Ectodermal cell (in vitro differentiated cells): Measurements from ENCODE around the gene RBM33.

Experiments used
- H3K27ac ChIP-seq: 2 replicates; pipeline ENCODE4 v1.7.0; 2013; ENCODE audit warnings: mild to moderate bottlenecking, low read depth, low read length; ENCODE audit not compliant: insufficient read depth, poor library complexity, severe bottlenecking
- H3K27me3 ChIP-seq: 2 replicates; pipeline ENCODE4 v1.7.0; 2013; ENCODE audit warnings: mild to moderate bottlenecking, low read length; ENCODE audit not compliant: insufficient read depth, control insufficient read depth, poor library complexity, severe bottlenecking
- H3K36me3 ChIP-seq: one replicate; pipeline ENCODE4 v1.7.0; 2013; ENCODE audit warnings: low read length; ENCODE audit not compliant: control insufficient read depth, insufficient read depth
- H3K4me1 ChIP-seq: one replicate; pipeline ENCODE4 v1.7.0; 2013; ENCODE audit warnings: low read length; ENCODE audit not compliant: control insufficient read depth, insufficient read depth
- H3K4me3 ChIP-seq: 2 replicates; pipeline ENCODE4 v1.7.0; 2013; ENCODE audit warnings: low read depth, low read length, control low read depth; ENCODE audit not compliant: insufficient read depth
- H3K9me3 ChIP-seq: 2 replicates; pipeline ENCODE4 v1.7.0; 2013; ENCODE audit warnings: mild to moderate bottlenecking, low read length, moderate library complexity; ENCODE audit not compliant: control insufficient read depth
- WGBS, 2 experiments: methylation state at CpG; one replicate each; pipeline ENCODE4 v1.1.7; 2013; ENCODE audit warnings: missing lambda C conversion rate in 2 of 2; 5-methylcytosine and 5-hydroxymethylcytosine counted together

Gene RBM33

GRCh38 chr7:155721056-155721455, 76.6 kb downstream of the RBM33 start:
- no peak overlapping the region for H3K4me3 ChIP-seq
- H3K27me3 ChIP-seq, result no peaks in the 10 kb centered on the region
- no peaks in the 10 kb centered on the region for H3K4me1 ChIP-seq
- no peak overlapping the region for H3K27ac ChIP-seq
- no peaks in the 10 kb centered on the region for H3K9me3 ChIP-seq
- WGBS, 2 experiments, result 91 to 95% methylated on average over 4 to 5 of the region's 6 CpGs
- peaks cover 12% of the 10 kb centered on the region for H3K36me3 ChIP-seq

- Histone ChIP-seq H3K9me3 (no peaks in the 10 kb centered on the region), H3K4me1 (no peaks in the 10 kb centered on the region), H3K27ac (no peak overlapping the region), H3K27me3 (no peaks in the 10 kb centered on the region), H3K36me3 (peaks cover 12% of the 10 kb centered on the region), H3K4me3 (no peak overlapping the region)
- WGBS, 2 experiments, result 92 to 100% methylated on average over 2 of the region's 2 CpGs
Observed at GRCh38 chr7:155722118-155722517, 77.7 kb downstream of the RBM33 start.

- Histone ChIP-seq H3K9me3 (no peaks in the 10 kb centered on the region), H3K4me3 (no peak overlapping the region), H3K27me3 (no peaks in the 10 kb centered on the region), H3K27ac (no peak overlapping the region), H3K36me3 (peaks cover 11% of the 10 kb centered on the region), H3K4me1 (no peaks in the 10 kb centered on the region)
- WGBS, 2 experiments, result 86 to 97% methylated on average over 4 of the region's 4 CpGs
Observed at GRCh38 chr7:155722936-155723335, 78.5 kb downstream of the RBM33 start.

GRCh38 chr7:155724327-155725005, 80.0 kb downstream of the RBM33 start:
- Histone ChIP-seq H3K27ac (no peak overlapping the region), H3K4me1 (no peaks in the 10 kb centered on the region), H3K27me3 (no peaks in the 10 kb centered on the region), H3K36me3 (peaks cover 8% of the 10 kb centered on the region), H3K9me3 (no peaks in the 10 kb centered on the region), H3K4me3 (no peak overlapping the region)
- WGBS, 2 experiments, result 96% methylated on average over 14 of the region's 14 CpGs

GRCh38 chr7:155725006-155725355, 80.5 kb downstream of the RBM33 start:
- H3K9me3 ChIP-seq, result no peaks in the 10 kb centered on the region
- H3K27me3 ChIP-seq, result no peaks in the 10 kb centered on the region
- 100% methylated on average over 2 of the region's 2 CpGs for WGBS, 2 experiments
- H3K27ac ChIP-seq, result no peak overlapping the region
- no peaks in the 10 kb centered on the region for H3K4me1 ChIP-seq
- peaks cover 8% of the 10 kb centered on the region for H3K36me3 ChIP-seq
- H3K4me3 ChIP-seq, result no peak overlapping the region

GRCh38 chr7:155727616-155728015, 83.2 kb downstream of the RBM33 start:
- no peak overlapping the region for H3K27ac ChIP-seq
- no peaks in the 10 kb centered on the region for H3K27me3 ChIP-seq
- H3K9me3 ChIP-seq, result no peaks in the 10 kb centered on the region
- no peaks in the 10 kb centered on the region for H3K4me1 ChIP-seq
- 93 to 95% methylated on average over 10 of the region's 10 CpGs for WGBS, 2 experiments
- no peak overlapping the region for H3K4me3 ChIP-seq
- peaks cover 8% of the 10 kb centered on the region for H3K36me3 ChIP-seq

GRCh38 chr7:155728116-155728515, 83.7 kb downstream of the RBM33 start:
- WGBS, 2 experiments, result 92 to 95% methylated on average over 6 of the region's 6 CpGs
- Histone ChIP-seq H3K27ac (no peak overlapping the region), H3K27me3 (no peaks in the 10 kb centered on the region), H3K36me3 (peaks cover 8% of the 10 kb centered on the region), H3K4me1 (no peaks in the 10 kb centered on the region), H3K4me3 (no peak overlapping the region), H3K9me3 (no peaks in the 10 kb centered on the region)

- peaks cover 3% of the 10 kb centered on the region for H3K36me3 ChIP-seq
- no peak overlapping the region for H3K4me3 ChIP-seq
- H3K9me3 ChIP-seq, result no peaks in the 10 kb centered on the region
- 91 to 93% methylated on average over 6 of the region's 6 CpGs for WGBS, 2 experiments
- no peaks in the 10 kb centered on the region for H3K27me3 ChIP-seq
- no peaks in the 10 kb centered on the region for H3K4me1 ChIP-seq
- no peak overlapping the region for H3K27ac ChIP-seq
Observed at GRCh38 chr7:155729847-155730246, 85.4 kb downstream of the RBM33 start.

- Histone ChIP-seq H3K36me3 (peaks cover 3% of the 10 kb centered on the region), H3K27ac (no peak overlapping the region)
- 93 to 97% methylated on average over 3 of the region's 3 CpGs for WGBS, 2 experiments
Observed at GRCh38 chr7:155731380-155731779, 86.9 kb downstream of the RBM33 start.

GRCh38 chr7:155731871-155732270, 87.4 kb downstream of the RBM33 start:
- H3K4me1 ChIP-seq, result no peaks in the 10 kb centered on the region
- H3K4me3 ChIP-seq, result no peak overlapping the region
- no peak overlapping the region for H3K27ac ChIP-seq
- H3K27me3 ChIP-seq, result no peaks in the 10 kb centered on the region
- H3K9me3 ChIP-seq, result no peaks in the 10 kb centered on the region
- H3K36me3 ChIP-seq, result peaks cover 3% of the 10 kb centered on the region
- WGBS, 2 experiments, result 94 to 100% methylated on average over 1 of the region's 1 CpG

More at GRCh38 chr7:155731380-155731779, 86.9 kb downstream of the RBM33 start:
- H3K27me3 ChIP-seq, result no peaks in the 10 kb centered on the region
- H3K4me1 ChIP-seq, result no peaks in the 10 kb centered on the region
- H3K9me3 ChIP-seq, result no peaks in the 10 kb centered on the region
- H3K4me3 ChIP-seq, result no peak overlapping the region

- peaks cover 3% of the 10 kb centered on the region for H3K36me3 ChIP-seq
- no peak overlapping the region for H3K4me3 ChIP-seq
- no peaks in the 10 kb centered on the region for H3K27me3 ChIP-seq
- no peaks in the 10 kb centered on the region for H3K9me3 ChIP-seq
- no peaks in the 10 kb centered on the region for H3K4me1 ChIP-seq
- no peak overlapping the region for H3K27ac ChIP-seq
- 95 to 98% methylated on average over 2 to 5 of the region's 6 CpGs for WGBS, 2 experiments
Observed at GRCh38 chr7:155732286-155732685, 87.8 kb downstream of the RBM33 start.
